ENCODE measurements around the gene CDR2. TPM values are rescaled to one million over a fixed set of nuclear protein-coding genes. Genes with fewer than 3 reads are reported as not detected.

The CDR2 gene
- polyA plus RNA-seq, 1 donor (not counting 4 experiments of a cell fraction or from before 2014, with no cell fraction given) = 37.1 TPM

GRCh38 chr16:22417019-22417418 lies 42.6 kb upstream of the CDR2 start:
- H3K79me2 ChIP-seq (ENCODE audit: control insufficient read depth, insufficient read depth, low read length) = no peaks in the 10 kb centered on the region
- no peaks in the 10 kb centered on the region for H3K27me3 ChIP-seq (ENCODE audit: control insufficient read depth, extremely low read depth, insufficient read depth, low read length)
- no peak for TF ChIP-seq CTCF (optimal IDR thresholded peaks at IDR 0.05 in 1 of 3, IDR thresholded peaks at IDR 0.05 in 1 of 3, conservative IDR thresholded peaks at IDR 0.05 in 1 of 3; ENCODE audit: extremely low read depth in 1 of 3, insufficient read depth in 2 of 3, low read length in 3 of 3)
- no peak for TF ChIP-seq EZH2 (IDR thresholded peaks at IDR 0.05; ENCODE audit: low read length)
- H3K4me2 ChIP-seq (ENCODE audit: control insufficient read depth, extremely low read depth, insufficient read depth, low read depth, low read length) = no peak overlapping the region
- no peak overlapping the region for H3K4me3 ChIP-seq (ENCODE audit: control insufficient read depth in 2 of 3, extremely low read depth in 1 of 3, insufficient read depth in 2 of 3, low read depth in 1 of 3, low read length in 3 of 3)
- no peak overlapping the region for H3K27ac ChIP-seq (ENCODE audit: control insufficient read depth, insufficient read depth, low read length)
- H3K9me1 ChIP-seq (ENCODE audit: control insufficient read depth, extremely low read depth, insufficient read depth, low read length) = no peaks in the 10 kb centered on the region
- peaks cover 6 to 13% of the 10 kb centered on the region in 2 experiments for H3K36me3 ChIP-seq (ENCODE audit: control insufficient read depth in 2 of 2, extremely low read depth in 1 of 2, insufficient read depth in 2 of 2, low read length in 2 of 2)
- FAIRE-seq (no peak), DNase-seq (ENCODE audit: low read depth, low spot score) (no peak)
- H3K4me1 ChIP-seq (ENCODE audit: control insufficient read depth, extremely low read depth, insufficient read depth, low read length) = no peaks in the 10 kb centered on the region
- dilution Hi-C loops (cut with MboI; ENCODE audit: extremely low pct_ligation_motif_present, low sequenced_read_pairs) = no loop called here
- H2AFZ ChIP-seq (ENCODE audit: control insufficient read depth, low read length) = no peak overlapping the region
- no peaks in the 10 kb centered on the region for H3K9me3 ChIP-seq (ENCODE audit: control insufficient read depth, low read depth, low read length)
- H4K20me1 ChIP-seq (ENCODE audit: control insufficient read depth, extremely low read depth, insufficient read depth, low read length) = no peaks in the 10 kb centered on the region
- no peak overlapping the region for H3K9ac ChIP-seq (ENCODE audit: control insufficient read depth, extremely low read depth, insufficient read depth, low read length)

- FAIRE-seq (no peak), DNase-seq (ENCODE audit: low read depth, low spot score) (no peak)
- dilution Hi-C loops (cut with MboI; ENCODE audit: extremely low pct_ligation_motif_present, low sequenced_read_pairs) = no loop called here
These were observed 39.4 kb upstream of the CDR2 start for GRCh38 chr16:22413819-22414218.

More at GRCh38 chr16:22413819-22414218, 39.4 kb upstream of the CDR2 start:
- no peak overlapping the region for H3K9ac ChIP-seq (ENCODE audit: control insufficient read depth, extremely low read depth, insufficient read depth, low read length)
- no peaks in the 10 kb centered on the region for H3K79me2 ChIP-seq (ENCODE audit: control insufficient read depth, insufficient read depth, low read length)
- no peak overlapping the region for H2AFZ ChIP-seq (ENCODE audit: control insufficient read depth, low read length)
- H3K9me3 ChIP-seq (ENCODE audit: control insufficient read depth, low read depth, low read length) = no peaks in the 10 kb centered on the region
- H3K27ac ChIP-seq (ENCODE audit: control insufficient read depth, insufficient read depth, low read length) = no peak overlapping the region
- no peaks in the 10 kb centered on the region for H4K20me1 ChIP-seq (ENCODE audit: control insufficient read depth, extremely low read depth, insufficient read depth, low read length)
- no peaks in the 10 kb centered on the region for H3K4me1 ChIP-seq (ENCODE audit: control insufficient read depth, extremely low read depth, insufficient read depth, low read length)
- no peaks in the 10 kb centered on the region for H3K27me3 ChIP-seq (ENCODE audit: control insufficient read depth, extremely low read depth, insufficient read depth, low read length)
- peaks cover 0 to 4% of the 10 kb centered on the region in 2 experiments for H3K36me3 ChIP-seq (ENCODE audit: control insufficient read depth in 2 of 2, extremely low read depth in 1 of 2, insufficient read depth in 2 of 2, low read length in 2 of 2)
- no peaks in the 10 kb centered on the region for H3K9me1 ChIP-seq (ENCODE audit: control insufficient read depth, extremely low read depth, insufficient read depth, low read length)
- TF ChIP-seq EZH2 (IDR thresholded peaks at IDR 0.05; ENCODE audit: low read length) (no peak), CTCF (optimal IDR thresholded peaks at IDR 0.05 in 1 of 3, IDR thresholded peaks at IDR 0.05 in 1 of 3, conservative IDR thresholded peaks at IDR 0.05 in 1 of 3; ENCODE audit: extremely low read depth in 1 of 3, insufficient read depth in 2 of 3, low read length in 3 of 3) (no peak)
- H3K4me2 ChIP-seq (ENCODE audit: control insufficient read depth, extremely low read depth, insufficient read depth, low read depth, low read length) = no peak overlapping the region
- H3K4me3 ChIP-seq (ENCODE audit: control insufficient read depth in 2 of 3, extremely low read depth in 1 of 3, insufficient read depth in 2 of 3, low read depth in 1 of 3, low read length in 3 of 3) = no peak overlapping the region

Data from keratinocyte (primary cell).